HG02840 (cell line): ENCODE results near the gene KCNQ1.

Source experiments
- ATAC-seq: cut with Tn5 transposase; IDR thresholded peaks from one replicate; pipeline ENCODE4 v1.9.1; 2021; ENCODE audit warnings: mild to moderate bottlenecking, moderate library complexity, moderate number of reproducible peaks; ENCODE audit not compliant: unreplicated experiment, low FRiP score

Gene KCNQ1

GRCh38 chr11:2778630-2779498, 334.1 kb downstream of the KCNQ1 start:
- no peak for ATAC-seq

DNA sequence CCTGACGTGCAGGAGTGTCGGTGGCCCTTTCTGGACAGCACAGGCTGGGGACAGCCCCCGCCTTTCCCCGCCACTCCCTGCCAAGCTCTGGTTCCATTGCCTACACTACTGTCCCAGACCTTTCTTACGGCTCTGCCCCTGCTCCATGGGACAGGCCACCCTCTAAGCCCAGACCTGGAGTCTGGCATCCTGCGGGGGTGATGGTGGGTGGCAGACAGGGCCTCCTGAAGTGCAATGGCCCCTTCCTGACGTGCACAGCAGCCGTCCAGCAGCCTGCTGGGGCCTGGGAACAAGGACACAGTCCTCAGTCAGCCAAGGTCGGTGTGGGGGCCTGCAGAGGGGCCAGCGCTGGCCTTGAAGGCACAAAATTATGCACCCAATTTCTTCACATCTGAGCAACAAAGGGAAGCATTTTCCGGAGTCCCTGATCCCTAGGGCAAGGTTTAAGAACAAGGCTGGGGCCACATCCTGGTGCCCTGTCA, 334.7 kb downstream of the KCNQ1 start:
- ATAC-seq = no peak

- no peak for ATAC-seq
Observed at GRCh38 chr11:2779981-2780849, 335.4 kb downstream of the KCNQ1 start.

- ATAC-seq = no peak
Observed at GRCh38 chr11:2780850-2781407, 336.1 kb downstream of the KCNQ1 start.

- no peak for ATAC-seq
Observed at GRCh38 chr11:2781408-2782274, 336.8 kb downstream of the KCNQ1 start.

- no peak for ATAC-seq
Observed at GRCh38 chr11:2782769-2783168, 338.0 kb downstream of the KCNQ1 start.

- no peak for ATAC-seq
Observed at GRCh38 chr11:2783536-2784082, 338.8 kb downstream of the KCNQ1 start.

GRCh38 chr11:2787816-2788167, 343.0 kb downstream of the KCNQ1 start:
- ATAC-seq = no peak

GRCh38 chr11:2788168-2789071, 343.6 kb downstream of the KCNQ1 start:
- ATAC-seq = no peak

GRCh38 chr11:2789331-2789730, 344.5 kb downstream of the KCNQ1 start:
- ATAC-seq = no peak

DNA sequence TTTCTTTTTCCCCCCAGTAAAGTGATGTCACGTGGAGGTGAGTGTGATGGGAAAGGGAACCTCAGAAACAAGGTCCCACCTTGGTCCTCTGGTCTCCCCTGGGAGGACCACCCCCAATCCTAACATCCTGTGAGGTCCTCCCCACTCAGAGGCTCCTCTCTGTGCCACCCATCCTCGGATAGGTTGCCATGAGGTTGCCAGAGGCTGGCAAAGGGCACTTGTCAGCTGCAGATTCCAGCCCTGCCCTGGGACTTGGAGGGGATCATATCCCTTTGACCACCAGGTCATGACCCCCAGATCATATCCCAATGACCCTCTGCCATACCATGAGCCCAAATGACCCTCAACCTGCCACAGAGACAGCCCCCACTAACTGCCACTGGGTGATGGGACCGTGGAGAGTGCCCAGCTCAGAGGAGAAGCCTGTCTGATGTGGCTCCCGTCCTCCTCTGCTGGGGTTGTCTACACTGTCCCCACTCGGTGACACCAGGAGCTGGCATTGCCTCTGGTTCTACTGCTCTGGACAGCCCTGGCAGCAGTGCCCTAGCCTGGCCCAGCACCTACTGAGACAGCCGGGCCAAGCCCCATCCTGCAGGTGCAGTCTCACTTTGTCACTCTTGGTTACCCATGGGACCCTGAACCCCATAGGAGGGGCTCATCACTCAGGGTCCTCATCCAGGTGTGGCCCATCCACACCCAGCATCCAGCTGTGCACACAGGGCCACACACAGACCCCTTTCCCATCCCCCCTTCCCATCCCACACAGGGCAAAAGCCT, 345.2 kb downstream of the KCNQ1 start:
- no peak for ATAC-seq

- ATAC-seq = no peak
Observed at GRCh38 chr11:2790568-2790921, 345.7 kb downstream of the KCNQ1 start.

GRCh38 chr11:2791139-2791520, 346.3 kb downstream of the KCNQ1 start:
- no peak for ATAC-seq

- ATAC-seq = no peak
Observed at GRCh38 chr11:2791521-2792380, 346.9 kb downstream of the KCNQ1 start.

- no peak for ATAC-seq
Observed at GRCh38 chr11:2792381-2793250, 347.8 kb downstream of the KCNQ1 start.

GRCh38 chr11:2793701-2794045, 348.9 kb downstream of the KCNQ1 start:
- ATAC-seq = no peak
